Loucy (cell line): Measurements from ENCODE around the gene QDPR.
A peak's percentile ranks its signal among the peaks of the same experiment; 100 is the strongest.

Experiments used
- H2AFZ ChIP-seq: fragments of 200-600 bp; sonication (generic); 2 replicates; pipeline ENCODE4 v1.6.0; 2016; ENCODE audit warnings: antibody characterized with exemption, mild to moderate bottlenecking, low read length, moderate library complexity
- H3F3A ChIP-seq: fragments of 200-600 bp; 2 replicates; pipeline ENCODE4 v1.6.0; 2016; ENCODE audit warnings: antibody characterized with exemption, low read depth, mild to moderate bottlenecking
- H3K27me3 ChIP-seq: fragments of 200-600 bp; sonication (generic); 2 replicates; pipeline ENCODE4 v1.6.1; 2014; ENCODE audit warnings: low read length, mild to moderate bottlenecking; ENCODE audit not compliant: insufficient read depth, poor library complexity, severe bottlenecking
- H3K36me3 ChIP-seq: fragments of 200-600 bp; sonication (generic); 2 replicates; pipeline ENCODE4 v1.6.1; 2016; ENCODE audit warnings: low read length; ENCODE audit not compliant: insufficient read depth
- H3K4me1 ChIP-seq: fragments of 200-600 bp; sonication (generic); 2 replicates; pipeline ENCODE4 v1.5.1; 2014; ENCODE audit warnings: low read length, mild to moderate bottlenecking; ENCODE audit not compliant: insufficient read depth, poor library complexity, severe bottlenecking
- H3K4me2 ChIP-seq: fragments of 200-600 bp; sonication (generic); 2 replicates; pipeline ENCODE4 v1.6.0; 2014; ENCODE audit warnings: antibody characterized with exemption, low read length, low read depth, mild to moderate bottlenecking; ENCODE audit not compliant: poor library complexity, severe bottlenecking
- H3K4me3 ChIP-seq: fragments of 200-600 bp; sonication (generic); 2 replicates; pipeline ENCODE4 v1.5.1; 2014; ENCODE audit warnings: low read length, mild to moderate bottlenecking, mixed read lengths; ENCODE audit not compliant: poor library complexity, severe bottlenecking
- H3K79me2 ChIP-seq: fragments of 200-600 bp; sonication (generic); 2 replicates; pipeline ENCODE4 v1.6.1; 2014; ENCODE audit warnings: low read length; ENCODE audit not compliant: insufficient read depth
- H3K9ac ChIP-seq: fragments of 200-600 bp; sonication (generic); 2 replicates; pipeline ENCODE4 v1.6.0; 2014; ENCODE audit warnings: mild to moderate bottlenecking, low read depth, low read length, moderate library complexity; ENCODE audit not compliant: poor library complexity, severe bottlenecking
- H3K9me2 ChIP-seq: fragments of 200-600 bp; sonication (generic); replicated peaks from 2 replicates; pipeline ENCODE4 v1.6.1; 2016; ENCODE audit warnings: low read depth, low read length, mixed read lengths
- H3K9me3 ChIP-seq: fragments of 200-600 bp; sonication (generic); 2 replicates; pipeline ENCODE4 v1.6.1; 2014; ENCODE audit warnings: mild to moderate bottlenecking, antibody characterized with exemption, low read length, low read depth; ENCODE audit not compliant: insufficient read depth
- H4K20me1 ChIP-seq: fragments of 200-600 bp; sonication (generic); 2 replicates; pipeline ENCODE4 v1.6.0; 2014; ENCODE audit warnings: antibody characterized with exemption, low read length, mild to moderate bottlenecking; ENCODE audit not compliant: insufficient read depth, poor library complexity, severe bottlenecking
- CTCF ChIP-seq: fragments of 200-600 bp; sonication (generic); conservative IDR thresholded peaks from 2 replicates; pipeline ENCODE4 v1.5.1; 2014; ENCODE audit warnings: mild to moderate bottlenecking, antibody characterized with exemption, low read length
- EZH2phosphoT487 ChIP-seq: fragments of 200-600 bp; IDR thresholded peaks from 2 replicates; pipeline ENCODE4 v1.6.1; 2018; ENCODE audit warnings: antibody characterized with exemption, mild to moderate bottlenecking, moderate library complexity, borderline replicate concordance

The QDPR gene

GRCh38 chr4:17523662-17524061, 11.8 kb upstream of the QDPR start:
- Histone ChIP-seq H3F3A (no peaks in the 10 kb centered on the region), H3K36me3 (no peaks in the 10 kb centered on the region), H3K9ac (no peak overlapping the region), H4K20me1 (no peaks in the 10 kb centered on the region), H2AFZ (peak overlapping the region; percentile 82), H3K9me3 (no peaks in the 10 kb centered on the region), H3K4me2 (no peak overlapping the region), H3K4me1 (no peaks in the 10 kb centered on the region), H3K27me3 (no peaks in the 10 kb centered on the region), H3K4me3 (no peak overlapping the region), H3K79me2 (no peaks in the 10 kb centered on the region), H3K9me2 (no peaks in the 10 kb centered on the region)
- TF ChIP-seq CTCF (no peak), EZH2phosphoT487 (no peak)

DNA sequence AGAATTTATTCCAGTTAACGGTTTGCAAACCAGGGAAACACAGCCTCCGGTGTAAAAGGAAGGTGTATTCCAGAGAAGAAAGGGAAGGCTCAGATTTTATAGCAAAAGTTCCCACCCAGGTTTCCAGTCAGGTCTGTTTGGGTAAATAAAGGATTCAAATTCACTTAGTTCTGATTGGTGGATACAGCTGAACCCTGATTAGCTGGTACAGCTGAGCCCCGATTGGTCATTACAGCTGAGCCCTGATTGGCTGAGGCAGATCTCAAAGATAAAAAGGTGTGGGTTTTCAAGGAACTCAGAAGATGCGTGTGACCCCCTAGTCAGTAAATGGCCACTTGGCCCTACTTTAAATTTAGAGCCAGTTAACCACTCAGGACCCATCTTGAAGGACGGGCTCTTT, 9.7 kb upstream of the QDPR start:
- no peaks in the 10 kb centered on the region for H3K9me2 ChIP-seq
- no peak overlapping the region for H3K4me3 ChIP-seq
- no peaks in the 10 kb centered on the region for H3K36me3 ChIP-seq
- no peaks in the 10 kb centered on the region for H3K27me3 ChIP-seq
- H3K9me3 ChIP-seq, result no peaks in the 10 kb centered on the region
- no peak overlapping the region for H2AFZ ChIP-seq
- TF ChIP-seq EZH2phosphoT487 (no peak), CTCF (no peak)
- H3K79me2 ChIP-seq, result no peaks in the 10 kb centered on the region
- no peaks in the 10 kb centered on the region for H3K4me1 ChIP-seq
- H3K4me2 ChIP-seq, result no peak overlapping the region
- H3K9ac ChIP-seq, result no peak overlapping the region
- H3F3A ChIP-seq, result no peaks in the 10 kb centered on the region
- H4K20me1 ChIP-seq, result no peaks in the 10 kb centered on the region

- Histone ChIP-seq H3K27me3 (no peaks in the 10 kb centered on the region), H3K4me2 (no peak overlapping the region), H3K9me2 (no peaks in the 10 kb centered on the region), H4K20me1 (no peaks in the 10 kb centered on the region), H2AFZ (no peak overlapping the region), H3K9ac (no peak overlapping the region), H3K4me3 (no peak overlapping the region), H3K4me1 (no peaks in the 10 kb centered on the region), H3K36me3 (no peaks in the 10 kb centered on the region), H3K79me2 (no peaks in the 10 kb centered on the region), H3K9me3 (no peaks in the 10 kb centered on the region), H3F3A (no peaks in the 10 kb centered on the region)
- TF ChIP-seq CTCF, result no peak
- no peak for TF ChIP-seq EZH2phosphoT487
These were observed 5.8 kb upstream of the QDPR start for GRCh38 chr4:17517664-17518063.
